Sigmoid colon (tissue), 7 donors: Measurements from ENCODE around the gene MYBPC3. TPM values are rescaled to one million over a fixed set of nuclear protein-coding genes. Genes with fewer than 3 reads are reported as not detected.
"Not testable (repeated sequence)": the region's sequence is repeated elsewhere in the genome, so short reads cannot be mapped to it uniquely, and the experiment has no call there.

Experiments used
- DNase-seq: peaks from one replicate; pipeline ENCODE4 v3.0.0-alpha.2; 2019
- H3K27ac ChIP-seq, 4 donors: fragments of 200-600 bp; sonication (generic); one replicate each; pipeline ENCODE4 v1.5.1; 2016 to 2019; ENCODE audit warnings: mild to moderate bottlenecking in 1 of 4
- H3K27me3 ChIP-seq, 3 donors: fragments of 200-600 bp; sonication (generic); one replicate each; pipeline ENCODE4 v1.5.1; 2019; ENCODE audit warnings: mild to moderate bottlenecking in 1 of 3
- H3K36me3 ChIP-seq, 4 donors: fragments of 200-600 bp; sonication (generic); one replicate each; pipeline ENCODE4 v1.5.1; 2016 to 2019
- H3K4me1 ChIP-seq, 4 donors: fragments of 200-600 bp; sonication (generic); one replicate each; pipeline ENCODE4 v1.5.1; 2017 to 2019
- H3K4me3 ChIP-seq, 4 donors: fragments of 200-600 bp; sonication (generic); one replicate each; pipeline ENCODE4 v1.5.1; 2017 to 2019; ENCODE audit warnings: mild to moderate bottlenecking in 2 of 4, moderate library complexity in 1 of 4
- H3K9me3 ChIP-seq, 4 donors: fragments of 200-600 bp in 3 of 4; sonication (generic) in 3 of 4; one replicate each; pipeline versions ENCODE4 v1.5.1 to v1.6.1; 2013 to 2019
- EP300 ChIP-seq, 4 donors: sonication (generic); formaldehyde crosslinking; IDR thresholded peaks; one replicate each; pipeline ENCODE4 v1.6.1; 2017; ENCODE audit warnings: antibody characterized with exemption in 4 of 4
- POLR2A ChIP-seq, 2 donors: fragments of 450-650 bp; IDR thresholded peaks; one replicate each; pipeline ENCODE4 v1.6.1; 2016; ENCODE audit warnings: antibody characterized with exemption in 2 of 2, mild to moderate bottlenecking in 2 of 2, moderate library complexity in 2 of 2
- POLR2AphosphoS5 ChIP-seq, 4 donors: sonication (generic); formaldehyde crosslinking; IDR thresholded peaks; one replicate each; pipeline ENCODE4 v1.6.1; 2017; ENCODE audit warnings: antibody characterized with exemption in 4 of 4
- WGBS, 2 donors: extraction: QIAGEN DNeasy Blood & Tissue Kit; methylation state at CpG; one replicate each; pipeline ENCODE4 v1.1.7; 2013; 5-methylcytosine and 5-hydroxymethylcytosine counted together
- intact Hi-C: fragments of 100-400 bp; cut with DNase I; formaldehyde crosslinking; loops from one replicate; pipeline ENCODE4 v1.15.1; 2023
- polyA plus RNA-seq, 3 donors: library from polyadenylated mRNA; stranded (reverse); fragments of 200-250 nt; gene quantifications; one replicate each; pipeline ENCODE4 v1.2.3, GENCODE V29; 2013
- total RNA-seq, 4 donors: library from RNA; depleted of rRNA; stranded (reverse); fragments of >200 nt; gene quantifications; one replicate each; pipeline ENCODE4 v1.1.0, GENCODE V29; 2016
- TF ChIP-seq, protein P1 (sequence below), 4 experiments: fragments of 450-650 bp in 3 of 4; fragments of 200-600 bp in 1 of 4; IDR thresholded peaks; one replicate each; pipeline ENCODE4 v1.5.1; 2016 to 2019; ENCODE audit warnings: antibody characterized with exemption in 4 of 4, mild to moderate bottlenecking in 3 of 4, moderate library complexity in 2 of 4
- donor health status: healthy with polysubstance abuse.
- donor health status: Bipolar disorder and iron deficiency.
- donor health status: healthy.

Gene MYBPC3
- total and polyA plus RNA-seq, 7 donors, result 0.29 to 1.4 (median 0.60) TPM; not detected in 4

DNA sequence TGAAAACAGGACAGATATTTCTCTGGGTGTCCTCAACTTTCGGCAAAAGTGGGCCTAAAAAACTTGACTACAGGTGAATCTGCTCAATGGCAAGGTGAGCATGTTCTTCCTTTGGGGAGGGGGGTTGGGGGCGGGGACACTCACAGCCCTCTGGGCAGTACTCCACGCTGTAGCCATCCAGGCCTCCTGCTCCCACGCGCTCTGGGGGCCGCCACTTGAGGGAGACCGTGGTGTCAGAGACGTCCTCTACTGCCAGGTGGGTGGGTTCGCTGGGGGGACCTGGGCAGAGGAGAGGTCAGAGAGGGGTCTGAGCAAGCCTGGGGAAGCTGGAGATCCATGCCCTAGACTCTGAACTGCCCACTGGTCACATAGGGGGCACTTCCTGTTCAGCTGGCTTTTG is 16.8 kb downstream of the MYBPC3 start:
- intact Hi-C loops, result no loop called here
- H3K36me3 ChIP-seq, result no peaks in the 10 kb centered on the region
- no peaks in the 10 kb centered on the region for H3K9me3 ChIP-seq
- no peak overlapping the region for H3K27ac ChIP-seq
- 87 to 89% methylated on average over 9 of the region's 9 CpGs for WGBS, 2 donors
- no peaks in the 10 kb centered on the region for H3K4me1 ChIP-seq
- H3K27me3 ChIP-seq, result no peaks in the 10 kb centered on the region
- DNase-seq, result no peak
- no peak for TF ChIP-seq POLR2A (IDR thresholded peaks at IDR 0.05)
- no peak for TF ChIP-seq EP300 (IDR thresholded peaks at IDR 0.05)
- TF ChIP-seq, protein P1, sequence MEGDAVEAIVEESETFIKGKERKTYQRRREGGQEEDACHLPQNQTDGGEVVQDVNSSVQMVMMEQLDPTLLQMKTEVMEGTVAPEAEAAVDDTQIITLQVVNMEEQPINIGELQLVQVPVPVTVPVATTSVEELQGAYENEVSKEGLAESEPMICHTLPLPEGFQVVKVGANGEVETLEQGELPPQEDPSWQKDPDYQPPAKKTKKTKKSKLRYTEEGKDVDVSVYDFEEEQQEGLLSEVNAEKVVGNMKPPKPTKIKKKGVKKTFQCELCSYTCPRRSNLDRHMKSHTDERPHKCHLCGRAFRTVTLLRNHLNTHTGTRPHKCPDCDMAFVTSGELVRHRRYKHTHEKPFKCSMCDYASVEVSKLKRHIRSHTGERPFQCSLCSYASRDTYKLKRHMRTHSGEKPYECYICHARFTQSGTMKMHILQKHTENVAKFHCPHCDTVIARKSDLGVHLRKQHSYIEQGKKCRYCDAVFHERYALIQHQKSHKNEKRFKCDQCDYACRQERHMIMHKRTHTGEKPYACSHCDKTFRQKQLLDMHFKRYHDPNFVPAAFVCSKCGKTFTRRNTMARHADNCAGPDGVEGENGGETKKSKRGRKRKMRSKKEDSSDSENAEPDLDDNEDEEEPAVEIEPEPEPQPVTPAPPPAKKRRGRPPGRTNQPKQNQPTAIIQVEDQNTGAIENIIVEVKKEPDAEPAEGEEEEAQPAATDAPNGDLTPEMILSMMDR (IDR thresholded peaks at IDR 0.05), result no peak
- TF ChIP-seq POLR2AphosphoS5 (IDR thresholded peaks at IDR 0.05), result no peak
- H3K4me3 ChIP-seq, result no peak overlapping the region

DNA sequence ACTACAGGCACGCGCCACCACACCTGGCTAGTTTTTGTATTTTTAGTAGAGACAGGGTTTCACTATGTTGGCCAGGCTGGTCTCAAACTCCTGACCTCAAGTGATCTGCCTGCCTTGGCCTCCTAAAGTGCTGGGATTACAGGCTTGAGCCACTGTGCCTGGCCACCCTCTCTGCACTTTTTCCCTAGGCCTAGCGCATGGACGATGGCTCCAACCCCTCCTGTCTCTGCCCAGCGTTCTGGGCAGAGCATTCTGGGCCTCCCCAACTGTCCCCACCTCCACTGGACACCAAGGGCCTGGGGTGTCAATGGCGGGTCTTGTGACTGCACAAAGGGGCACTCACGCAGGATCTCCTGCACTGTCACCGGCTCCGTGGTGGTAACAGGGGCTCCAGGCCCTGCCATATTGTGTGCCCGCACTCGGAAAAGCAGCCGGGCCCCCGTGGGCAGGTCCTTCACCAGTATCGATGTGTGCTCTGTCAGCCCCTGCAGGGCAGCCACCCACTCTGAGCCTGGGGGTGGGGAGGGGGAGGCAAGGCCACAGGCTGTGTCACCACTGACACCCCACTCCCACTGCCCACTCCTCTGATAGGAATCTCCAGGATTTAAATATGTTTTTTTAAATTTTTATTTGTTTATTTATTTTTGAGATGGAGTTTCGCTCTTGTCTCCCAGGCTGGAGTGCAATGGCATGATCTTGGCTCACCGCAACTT is 17.6 kb downstream of the MYBPC3 start:
- H3K27me3 ChIP-seq, DNase-seq, H3K36me3 ChIP-seq, H3K9me3 ChIP-seq, H3K4me3 ChIP-seq, intact Hi-C loops, H3K27ac ChIP-seq, H3K4me1 ChIP-seq: not testable (repeated sequence)
- 96% methylated on average over 16 of the region's 16 CpGs for WGBS, 2 donors

DNA sequence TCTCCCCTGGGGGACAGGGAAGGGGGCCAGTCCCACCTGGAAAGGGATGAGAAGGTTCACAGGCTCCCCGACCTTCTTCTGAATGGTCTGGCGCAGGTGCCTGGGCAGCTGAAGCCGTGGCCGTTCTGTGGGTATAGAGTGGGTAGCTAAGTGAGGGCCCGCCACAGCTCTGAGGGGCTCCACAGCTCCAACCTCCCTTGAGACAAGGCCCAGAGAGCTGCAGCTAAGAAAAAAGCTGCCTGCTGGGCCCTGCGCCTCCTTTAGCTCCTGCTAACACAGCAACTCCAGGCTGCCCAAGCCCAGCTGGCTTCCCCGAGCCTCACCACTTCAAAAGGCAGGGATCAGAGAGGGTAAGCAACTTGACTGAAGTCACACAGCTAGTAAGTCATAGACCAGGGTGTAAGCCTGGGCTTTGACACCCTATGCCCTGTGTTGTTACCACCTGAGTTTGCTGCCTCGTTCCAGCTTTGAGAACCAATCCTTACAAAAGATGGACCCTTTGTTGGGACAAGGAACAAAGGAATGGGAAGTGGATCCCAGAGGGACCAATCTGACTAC is 18.5 kb downstream of the MYBPC3 start:
- TF ChIP-seq POLR2A (IDR thresholded peaks at IDR 0.05) (no peak), EP300 (IDR thresholded peaks at IDR 0.05) (no peak), POLR2AphosphoS5 (IDR thresholded peaks at IDR 0.05) (no peak)
- TF ChIP-seq, protein P1 (IDR thresholded peaks at IDR 0.05), result no peak
- Histone ChIP-seq H3K36me3 (peaks cover 0 to 9% (median 3%) of the 10 kb centered on the region in 4 donors), H3K4me1 (peaks cover 0 to 4% (median 0%) of the 10 kb centered on the region in 4 donors), H3K4me3 (no peak overlapping the region), H3K27me3 (no peaks in the 10 kb centered on the region), H3K27ac (no peak overlapping the region), H3K9me3 (no peaks in the 10 kb centered on the region)
- no peak for DNase-seq
- intact Hi-C loops, result no loop called here
- 89 to 96% methylated on average over 8 of the region's 8 CpGs for whole genome bisulfite sequencing, 2 donors

DNA sequence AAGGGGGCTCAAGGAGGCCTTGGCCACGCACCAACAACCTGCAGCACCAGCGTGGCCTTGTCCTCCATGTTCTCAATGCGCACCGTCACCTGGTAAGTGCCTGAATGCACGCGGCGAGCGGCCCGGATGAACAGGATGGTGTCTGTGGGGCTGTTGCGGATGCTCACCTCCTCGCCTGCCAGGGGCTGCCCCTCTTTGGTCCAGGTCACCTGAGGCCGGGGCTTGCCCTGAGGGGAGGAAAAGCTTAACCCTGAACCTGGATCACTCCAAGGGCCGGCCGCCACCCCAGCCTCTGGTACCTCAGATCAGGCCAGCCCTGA is 19.0 kb downstream of the MYBPC3 start:
- no peak overlapping the region for H3K4me3 ChIP-seq
- intact Hi-C loops, result no loop called here
- DNase-seq, result no peak
- peaks cover 0 to 4% (median 0%) of the 10 kb centered on the region in 4 donors for H3K4me1 ChIP-seq
- H3K27ac ChIP-seq, result no peak overlapping the region
- no peaks in the 10 kb centered on the region for H3K9me3 ChIP-seq
- TF ChIP-seq POLR2AphosphoS5 (IDR thresholded peaks at IDR 0.05) (no peak), EP300 (IDR thresholded peaks at IDR 0.05) (no peak), POLR2A (IDR thresholded peaks at IDR 0.05) (no peak)
- TF ChIP-seq, protein P1 (IDR thresholded peaks at IDR 0.05), result no peak
- H3K36me3 ChIP-seq, result peaks cover 0 to 9% (median 4%) of the 10 kb centered on the region in 4 donors
- H3K27me3 ChIP-seq, result no peaks in the 10 kb centered on the region
- 95 to 96% methylated on average over 14 of the region's 14 CpGs for WGBS, 2 donors

DNA sequence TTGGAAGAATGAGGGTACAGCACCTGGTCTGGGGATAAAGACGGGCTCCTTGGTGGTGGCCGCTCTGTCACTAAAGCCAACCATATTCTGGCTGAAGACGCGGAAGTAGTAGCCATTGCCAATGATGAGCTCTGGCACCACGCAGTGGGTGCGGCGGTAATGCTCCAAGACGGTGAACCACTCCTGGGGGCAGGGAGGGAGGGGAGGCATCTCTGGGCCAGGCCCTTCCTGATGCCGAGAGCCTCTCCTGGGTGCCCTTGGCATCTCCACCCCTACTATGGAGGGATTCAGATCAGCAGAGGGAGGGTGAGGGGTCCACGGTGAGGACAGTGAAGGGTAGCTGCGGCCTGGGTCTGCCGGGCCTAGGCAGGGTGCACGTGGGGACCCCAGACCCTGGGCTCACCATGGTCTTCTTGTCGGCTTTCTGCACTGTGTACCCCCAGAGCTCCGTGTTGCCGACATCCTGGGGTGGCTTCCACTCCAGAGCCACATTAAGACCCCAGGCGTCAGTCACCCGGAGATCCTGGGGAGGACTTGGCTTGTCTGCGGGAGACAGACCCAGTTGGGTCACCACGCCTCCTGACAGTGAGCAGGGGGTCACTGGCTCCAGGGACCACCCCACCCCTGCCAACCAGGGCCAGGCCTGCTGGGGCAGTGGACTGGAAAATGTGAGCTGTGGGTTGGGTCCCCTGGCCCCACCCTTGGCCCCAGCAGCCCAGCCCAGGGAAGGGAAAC is 19.5 kb downstream of the MYBPC3 start:
- WGBS, 2 donors, result 96% methylated on average over 20 of the region's 20 CpGs

More for the DNA sequence above, 19.5 kb downstream of the MYBPC3 start:
- no peak overlapping the region for H3K4me3 ChIP-seq
- H3K27me3 ChIP-seq, result no peaks in the 10 kb centered on the region
- no peaks in the 10 kb centered on the region for H3K9me3 ChIP-seq
- no peak for DNase-seq
- peaks cover 0 to 14% (median 6%) of the 10 kb centered on the region in 4 donors for H3K36me3 ChIP-seq
- TF ChIP-seq POLR2AphosphoS5 (IDR thresholded peaks at IDR 0.05) (no peak), POLR2A (IDR thresholded peaks at IDR 0.05) (no peak), EP300 (IDR thresholded peaks at IDR 0.05) (no peak)
- TF ChIP-seq, protein P1 (IDR thresholded peaks at IDR 0.05), result no peak
- peaks cover 0 to 4% (median 0%) of the 10 kb centered on the region in 4 donors for H3K4me1 ChIP-seq
- intact Hi-C loops, result no loop called here
- no peak overlapping the region for H3K27ac ChIP-seq
